Suprapubic skin (tissue), 3 donors: ENCODE results near the gene GNB1L.

Experiments used
- CTCF ChIP-seq, 2 donors: fragments of 200-600 bp in 1 of 2; fragments of 450-650 bp in 1 of 2; sonication (generic) in 1 of 2; IDR thresholded peaks; one replicate each; pipeline ENCODE4 v1.5.1; 2016 to 2019; ENCODE audit warnings: antibody characterized with exemption in 2 of 2, mild to moderate bottlenecking in 1 of 2, moderate library complexity in 1 of 2
- POLR2A ChIP-seq, 2 donors: fragments of 450-650 bp; IDR thresholded peaks; one replicate each; pipeline ENCODE4 v1.6.1; 2017; ENCODE audit warnings: antibody characterized with exemption in 2 of 2, mild to moderate bottlenecking in 2 of 2, moderate library complexity in 2 of 2

- TF ChIP-seq CTCF (IDR thresholded peaks at IDR 0.05) (no peak), POLR2A (IDR thresholded peaks at IDR 0.05) (no peak)
These were observed 48.4 kb upstream of the GNB1L start for GRCh38 chr22:19903031-19903430.
